HepG2 (cell line): ENCODE data around the gene USB1. TPM values are rescaled to one million over a fixed set of nuclear protein-coding genes. Genes with fewer than 3 reads are reported as not detected.
A peak's percentile ranks its signal among the peaks of the same experiment; 100 is the strongest.

Experiments used
- ASH2L ChIP-seq: fragments of 300-600, 200-600 bp; sonication (generic); IDR thresholded peaks from 2 replicates; pipeline ENCODE4 v1.7.0; 2017; ENCODE audit warnings: low read depth, mild to moderate bottlenecking, moderate library complexity, mixed read lengths, low read length; ENCODE audit not compliant: insufficient read length
- CHD4 ChIP-seq: fragments of 200-600 bp; sonication (generic); IDR thresholded peaks from 2 replicates; pipeline ENCODE4 v1.7.0; 2017; ENCODE audit warnings: mild to moderate bottlenecking, low read length, borderline replicate concordance
- EED ChIP-seq: sonication (generic); formaldehyde crosslinking; IDR thresholded peaks from 2 replicates; pipeline ENCODE4 v1.5.0; 2020; ENCODE audit warnings: mild to moderate bottlenecking, missing genetic modification reagents
- ELF4 ChIP-seq: sonication (generic); formaldehyde crosslinking; IDR thresholded peaks from 2 replicates; pipeline ENCODE4 v1.5.0; 2020; ENCODE audit warnings: missing genetic modification reagents, mild to moderate bottlenecking, moderate library complexity, borderline replicate concordance
- GTF2F1 ChIP-seq: fragments of 150-350 bp; IDR thresholded peaks from 2 replicates; pipeline ENCODE4 v1.6.1; 2014; ENCODE audit warnings: low read length
- MEIS2 ChIP-seq: sonication (generic); formaldehyde crosslinking; IDR thresholded peaks from 2 replicates; pipeline ENCODE4 v1.9.0; 2021; ENCODE audit warnings: mild to moderate bottlenecking, missing genetic modification reagents
- NR2F1 ChIP-seq, 2 experiments: fragments of 450-650 bp in 1 of 2; formaldehyde crosslinking in 1 of 2; IDR thresholded peaks; 2 replicates each; pipeline versions ENCODE4 v1.5.0 to v1.6.1; 2016 to 2020; ENCODE audit warnings: mild to moderate bottlenecking in 1 of 2, missing compliant biosample characterization in 1 of 2, missing genetic modification reagents in 1 of 2, moderate library complexity in 1 of 2
- SAFB2 ChIP-seq: sonication (generic); formaldehyde crosslinking; IDR thresholded peaks from 2 replicates; pipeline ENCODE4 v1.5.1; 2020; ENCODE audit warnings: missing genetic modification reagents, low read depth, mild to moderate bottlenecking, borderline replicate concordance
- SALL2 ChIP-seq: sonication (generic); formaldehyde crosslinking; IDR thresholded peaks from 2 replicates; pipeline ENCODE4 v1.8.1; 2023; ENCODE audit warnings: mild to moderate bottlenecking, missing genetic modification reagents, inconsistent platforms
- SP2 ChIP-seq: sonication (generic); formaldehyde crosslinking; IDR thresholded peaks from 2 replicates; pipeline ENCODE4 v1.5.1; 2020; ENCODE audit warnings: mild to moderate bottlenecking, missing genetic modification reagents
- TEF ChIP-seq: sonication (generic); formaldehyde crosslinking; IDR thresholded peaks from 2 replicates; pipeline ENCODE4 v1.5.0; 2020; ENCODE audit warnings: missing genetic modification reagents
- ZFP90 ChIP-seq: sonication (generic); formaldehyde crosslinking; IDR thresholded peaks from 2 replicates; pipeline ENCODE4 v1.8.0; 2022; ENCODE audit warnings: missing genetic modification reagents, mild to moderate bottlenecking, inconsistent platforms, borderline replicate concordance
- ZNF3 ChIP-seq: IDR thresholded peaks from 2 replicates; pipeline ENCODE4 v1.7.0; 2017; ENCODE audit warnings: inconsistent platforms
- ZNF326 ChIP-seq: sonication (generic); formaldehyde crosslinking; IDR thresholded peaks from 2 replicates; pipeline ENCODE4 v1.4.0; 2020; ENCODE audit warnings: missing genetic modification reagents, borderline replicate concordance
- ZNF441 ChIP-seq: sonication (generic); formaldehyde crosslinking; IDR thresholded peaks from 2 replicates; pipeline ENCODE4 v1.7.0; 2021; ENCODE audit warnings: missing genetic modification reagents, borderline replicate concordance
- ZNF484 ChIP-seq: sonication (generic); formaldehyde crosslinking; IDR thresholded peaks from 2 replicates; pipeline ENCODE4 v1.5.1; 2020; ENCODE audit warnings: mild to moderate bottlenecking, low read depth, missing genetic modification reagents, borderline replicate concordance
- polyA plus RNA-seq, 8 experiments: library from polyadenylated mRNA; depleted of rRNA in 3 of 8; stranded (reverse) in 7 of 8; unstranded in 1 of 8; fragments of >200 nt; fragmentation: Illumina TruSeq in 4 of 8; extraction: Trizol in 4 of 8; gene quantifications; 2 replicates each; pipeline versions ENCODE4 v1.2.1 to v1.2.3, GENCODE V29; 2011 to 2016; ENCODE audit warnings: low read depth in 4 of 8, missing spikeins in 1 of 8, mixed read lengths in 1 of 8; ENCODE audit not compliant: insufficient read depth in 1 of 8
- total RNA-seq, 5 experiments: library from RNA; depleted of rRNA; stranded (reverse); fragments of >200 nt; fragmentation: Illumina TruSeq; extraction: Trizol; gene quantifications; 2 replicates each; pipeline ENCODE4 v1.2.3, GENCODE V29; 2016; ENCODE audit warnings: low read depth in 1 of 5
- TF ChIP-seq, protein P1 (sequence below): sonication (generic); formaldehyde crosslinking; IDR thresholded peaks from 2 replicates; pipeline ENCODE4 v1.4.0; 2020; ENCODE audit warnings: missing genetic modification reagents
- TF ChIP-seq, protein P2 (sequence below): sonication (generic); formaldehyde crosslinking; IDR thresholded peaks from 2 replicates; pipeline ENCODE4 v1.4.0; 2020; ENCODE audit warnings: missing genetic modification reagents, mild to moderate bottlenecking, borderline replicate concordance
- TF ChIP-seq, protein P3 (sequence below): sonication (generic); formaldehyde crosslinking; IDR thresholded peaks from 2 replicates; pipeline ENCODE4 v1.4.0; 2020; ENCODE audit warnings: missing genetic modification reagents, borderline replicate concordance

USB1 gene
- total and polyA plus RNA-seq, 2 of the 13 experiments (the other 11 are each of a cell fraction or from before 2014, with no cell fraction given) = 16.7 to 65.4 TPM

DNA sequence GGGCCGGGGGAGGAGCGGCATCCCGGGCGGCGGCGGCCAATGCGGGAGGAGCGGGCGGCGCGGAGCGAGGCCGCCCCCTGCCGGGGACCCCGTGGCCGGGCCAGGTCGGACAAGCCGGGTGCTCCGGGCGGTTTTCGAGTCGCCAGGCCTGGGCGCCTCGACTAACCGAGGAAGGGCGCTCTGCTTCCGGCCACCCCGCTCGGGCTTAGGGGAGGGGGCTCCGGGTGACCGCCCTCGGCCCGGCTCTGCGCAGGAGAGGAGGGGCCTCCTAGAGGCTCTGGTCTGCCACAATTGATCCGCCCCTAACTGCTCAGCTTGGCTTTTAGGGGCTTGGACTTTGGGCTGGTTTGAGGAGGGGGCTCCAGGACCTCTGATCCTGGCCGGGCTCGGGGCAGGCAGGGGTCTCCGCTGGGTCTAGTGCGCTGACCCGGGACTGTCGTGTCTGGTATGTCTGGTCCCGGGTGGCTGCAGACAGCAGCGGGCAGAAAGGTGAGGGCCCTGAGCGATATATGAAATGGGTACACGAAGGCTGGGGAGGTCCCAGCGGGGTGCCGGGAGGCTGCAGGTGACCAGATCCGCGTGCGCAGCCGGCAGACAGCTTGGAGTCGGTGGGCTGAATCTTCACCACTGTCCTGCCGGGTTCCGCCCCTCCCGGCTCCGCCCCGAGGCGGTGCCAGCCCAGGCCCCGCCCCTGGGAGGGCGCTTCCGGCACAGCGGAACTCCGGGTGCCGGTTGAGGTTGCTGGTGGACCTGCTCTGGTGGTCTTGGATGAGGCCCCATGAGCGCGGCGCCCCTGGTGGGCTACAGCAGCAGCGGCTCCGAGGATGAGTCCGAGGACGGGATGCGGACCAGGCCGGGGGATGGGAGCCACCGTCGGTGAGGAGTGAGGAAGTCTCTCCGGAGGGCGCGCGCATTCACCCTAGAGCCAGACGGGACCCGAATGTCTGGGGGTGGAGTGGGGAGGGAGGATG lies at the start of gene USB1 (continued):
- TF ChIP-seq, protein P1, sequence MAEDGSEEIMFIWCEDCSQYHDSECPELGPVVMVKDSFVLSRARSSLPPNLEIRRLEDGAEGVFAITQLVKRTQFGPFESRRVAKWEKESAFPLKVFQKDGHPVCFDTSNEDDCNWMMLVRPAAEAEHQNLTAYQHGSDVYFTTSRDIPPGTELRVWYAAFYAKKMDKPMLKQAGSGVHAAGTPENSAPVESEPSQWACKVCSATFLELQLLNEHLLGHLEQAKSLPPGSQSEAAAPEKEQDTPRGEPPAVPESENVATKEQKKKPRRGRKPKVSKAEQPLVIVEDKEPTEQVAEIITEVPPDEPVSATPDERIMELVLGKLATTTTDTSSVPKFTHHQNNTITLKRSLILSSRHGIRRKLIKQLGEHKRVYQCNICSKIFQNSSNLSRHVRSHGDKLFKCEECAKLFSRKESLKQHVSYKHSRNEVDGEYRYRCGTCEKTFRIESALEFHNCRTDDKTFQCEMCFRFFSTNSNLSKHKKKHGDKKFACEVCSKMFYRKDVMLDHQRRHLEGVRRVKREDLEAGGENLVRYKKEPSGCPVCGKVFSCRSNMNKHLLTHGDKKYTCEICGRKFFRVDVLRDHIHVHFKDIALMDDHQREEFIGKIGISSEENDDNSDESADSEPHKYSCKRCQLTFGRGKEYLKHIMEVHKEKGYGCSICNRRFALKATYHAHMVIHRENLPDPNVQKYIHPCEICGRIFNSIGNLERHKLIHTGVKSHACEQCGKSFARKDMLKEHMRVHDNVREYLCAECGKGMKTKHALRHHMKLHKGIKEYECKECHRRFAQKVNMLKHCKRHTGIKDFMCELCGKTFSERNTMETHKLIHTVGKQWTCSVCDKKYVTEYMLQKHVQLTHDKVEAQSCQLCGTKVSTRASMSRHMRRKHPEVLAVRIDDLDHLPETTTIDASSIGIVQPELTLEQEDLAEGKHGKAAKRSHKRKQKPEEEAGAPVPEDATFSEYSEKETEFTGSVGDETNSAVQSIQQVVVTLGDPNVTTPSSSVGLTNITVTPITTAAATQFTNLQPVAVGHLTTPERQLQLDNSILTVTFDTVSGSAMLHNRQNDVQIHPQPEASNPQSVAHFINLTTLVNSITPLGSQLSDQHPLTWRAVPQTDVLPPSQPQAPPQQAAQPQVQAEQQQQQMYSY = 0 out of 2 replicates have a peak, but pooled peaks have one; percentile 51
- peak; percentile 88 for TF ChIP-seq ASH2L
- TF ChIP-seq ZNF326 (CRISPR knock-in tag) = no peak
- peak; percentile 87; the same call in 1 of the 2 replicates for TF ChIP-seq CHD4
- TF ChIP-seq ELF4 (CRISPR knock-in tag) = peak; percentile 70
- TF ChIP-seq ZNF441 (CRISPR knock-in tag) = peak; percentile 56; the same call in 1 of the 2 replicates
- peak; percentile 80 for TF ChIP-seq MEIS2
- peak; percentile 74 for TF ChIP-seq SAFB2 (CRISPR knock-in tag)
- no peak for TF ChIP-seq GTF2F1
- TF ChIP-seq SP2 (CRISPR knock-in tag) = peak; percentile 66
- peak; percentile 32 to 75; a peak in 2 of 4 replicates for TF ChIP-seq NR2F1 (CRISPR knock-in tag; IDR thresholded peaks at IDR 0.05)
- TF ChIP-seq SALL2 (CRISPR knock-in tag) = 0 out of 2 replicates have a peak, but pooled peaks have one; percentile 26
- TF ChIP-seq, protein P2, sequence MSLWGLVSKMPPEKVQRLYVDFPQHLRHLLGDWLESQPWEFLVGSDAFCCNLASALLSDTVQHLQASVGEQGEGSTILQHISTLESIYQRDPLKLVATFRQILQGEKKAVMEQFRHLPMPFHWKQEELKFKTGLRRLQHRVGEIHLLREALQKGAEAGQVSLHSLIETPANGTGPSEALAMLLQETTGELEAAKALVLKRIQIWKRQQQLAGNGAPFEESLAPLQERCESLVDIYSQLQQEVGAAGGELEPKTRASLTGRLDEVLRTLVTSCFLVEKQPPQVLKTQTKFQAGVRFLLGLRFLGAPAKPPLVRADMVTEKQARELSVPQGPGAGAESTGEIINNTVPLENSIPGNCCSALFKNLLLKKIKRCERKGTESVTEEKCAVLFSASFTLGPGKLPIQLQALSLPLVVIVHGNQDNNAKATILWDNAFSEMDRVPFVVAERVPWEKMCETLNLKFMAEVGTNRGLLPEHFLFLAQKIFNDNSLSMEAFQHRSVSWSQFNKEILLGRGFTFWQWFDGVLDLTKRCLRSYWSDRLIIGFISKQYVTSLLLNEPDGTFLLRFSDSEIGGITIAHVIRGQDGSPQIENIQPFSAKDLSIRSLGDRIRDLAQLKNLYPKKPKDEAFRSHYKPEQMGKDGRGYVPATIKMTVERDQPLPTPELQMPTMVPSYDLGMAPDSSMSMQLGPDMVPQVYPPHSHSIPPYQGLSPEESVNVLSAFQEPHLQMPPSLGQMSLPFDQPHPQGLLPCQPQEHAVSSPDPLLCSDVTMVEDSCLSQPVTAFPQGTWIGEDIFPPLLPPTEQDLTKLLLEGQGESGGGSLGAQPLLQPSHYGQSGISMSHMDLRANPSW (CRISPR knock-in tag) = 0 out of 2 replicates have a peak, but pooled peaks have one; percentile 21
- TF ChIP-seq EED = 0 out of 2 replicates have a peak, but pooled peaks have one; percentile 5
- TF ChIP-seq ZNF484 = no peak
- TF ChIP-seq ZNF3 = no peak
- TF ChIP-seq ZFP90 (CRISPR knock-in tag) = peak; percentile 80; the same call in 1 of the 2 replicates
- TF ChIP-seq, protein P3, sequence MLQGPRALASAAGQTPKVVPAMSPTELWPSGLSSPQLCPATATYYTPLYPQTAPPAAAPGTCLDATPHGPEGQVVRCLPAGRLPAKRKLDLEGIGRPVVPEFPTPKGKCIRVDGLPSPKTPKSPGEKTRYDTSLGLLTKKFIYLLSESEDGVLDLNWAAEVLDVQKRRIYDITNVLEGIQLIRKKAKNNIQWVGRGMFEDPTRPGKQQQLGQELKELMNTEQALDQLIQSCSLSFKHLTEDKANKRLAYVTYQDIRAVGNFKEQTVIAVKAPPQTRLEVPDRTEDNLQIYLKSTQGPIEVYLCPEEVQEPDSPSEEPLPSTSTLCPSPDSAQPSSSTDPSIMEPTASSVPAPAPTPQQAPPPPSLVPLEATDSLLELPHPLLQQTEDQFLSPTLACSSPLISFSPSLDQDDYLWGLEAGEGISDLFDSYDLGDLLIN = peak; percentile 56; the same call in 1 of the 2 replicates
- no peak for TF ChIP-seq TEF (CRISPR knock-in tag)
